ENCODE data around the gene MRPS35.

The MRPS35 gene

DNA sequence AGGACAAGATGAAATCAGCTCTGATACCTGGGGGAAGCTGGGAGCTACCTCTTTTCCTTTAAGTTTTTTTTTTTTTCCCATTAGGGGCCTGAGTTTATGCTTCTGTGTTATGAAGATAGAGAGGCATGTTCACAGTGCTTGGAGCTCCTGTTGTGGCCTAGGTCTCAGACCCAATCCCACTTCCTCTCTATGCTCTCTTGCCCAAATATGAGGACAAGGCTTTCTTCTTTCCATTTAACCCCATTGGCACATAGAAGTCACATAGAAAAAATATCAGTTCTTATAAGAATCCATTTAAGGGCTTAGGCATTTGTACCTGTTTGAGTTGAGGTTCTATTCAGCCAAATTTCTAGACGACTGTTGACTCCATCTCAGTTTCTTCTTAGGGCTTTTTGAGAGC lies 12.6 kb downstream of the MRPS35 start:
- Histone ChIP-seq H3K4me1 (ENCODE audit: control insufficient read depth, insufficient read depth, low read length) (no peaks in the 10 kb centered on the region), H3K27ac (ENCODE audit: extremely low read depth, low read depth, low read length) (no peak overlapping the region), H3K4me3 (ENCODE audit: low read depth, low read length) (no peak overlapping the region), H3K36me3 (ENCODE audit: control insufficient read depth in 2 of 2, insufficient read depth in 1 of 2, low read length in 2 of 2) (peaks cover 64 to 71% of the 10 kb centered on the region in 2 experiments), H3K9me3 (ENCODE audit: control insufficient read depth, insufficient read depth, low read depth, low read length) (no peaks in the 10 kb centered on the region)
- TF ChIP-seq GLI4 (tag by site-specific recombination; IDR thresholded peaks at IDR 0.05): no peak
- TF ChIP-seq ZNF184 (tag by site-specific recombination; IDR thresholded peaks at IDR 0.05): no peak
- TF ChIP-seq ZFP37 (tag by site-specific recombination; IDR thresholded peaks at IDR 0.05): no peak
- TF ChIP-seq, protein P1, sequence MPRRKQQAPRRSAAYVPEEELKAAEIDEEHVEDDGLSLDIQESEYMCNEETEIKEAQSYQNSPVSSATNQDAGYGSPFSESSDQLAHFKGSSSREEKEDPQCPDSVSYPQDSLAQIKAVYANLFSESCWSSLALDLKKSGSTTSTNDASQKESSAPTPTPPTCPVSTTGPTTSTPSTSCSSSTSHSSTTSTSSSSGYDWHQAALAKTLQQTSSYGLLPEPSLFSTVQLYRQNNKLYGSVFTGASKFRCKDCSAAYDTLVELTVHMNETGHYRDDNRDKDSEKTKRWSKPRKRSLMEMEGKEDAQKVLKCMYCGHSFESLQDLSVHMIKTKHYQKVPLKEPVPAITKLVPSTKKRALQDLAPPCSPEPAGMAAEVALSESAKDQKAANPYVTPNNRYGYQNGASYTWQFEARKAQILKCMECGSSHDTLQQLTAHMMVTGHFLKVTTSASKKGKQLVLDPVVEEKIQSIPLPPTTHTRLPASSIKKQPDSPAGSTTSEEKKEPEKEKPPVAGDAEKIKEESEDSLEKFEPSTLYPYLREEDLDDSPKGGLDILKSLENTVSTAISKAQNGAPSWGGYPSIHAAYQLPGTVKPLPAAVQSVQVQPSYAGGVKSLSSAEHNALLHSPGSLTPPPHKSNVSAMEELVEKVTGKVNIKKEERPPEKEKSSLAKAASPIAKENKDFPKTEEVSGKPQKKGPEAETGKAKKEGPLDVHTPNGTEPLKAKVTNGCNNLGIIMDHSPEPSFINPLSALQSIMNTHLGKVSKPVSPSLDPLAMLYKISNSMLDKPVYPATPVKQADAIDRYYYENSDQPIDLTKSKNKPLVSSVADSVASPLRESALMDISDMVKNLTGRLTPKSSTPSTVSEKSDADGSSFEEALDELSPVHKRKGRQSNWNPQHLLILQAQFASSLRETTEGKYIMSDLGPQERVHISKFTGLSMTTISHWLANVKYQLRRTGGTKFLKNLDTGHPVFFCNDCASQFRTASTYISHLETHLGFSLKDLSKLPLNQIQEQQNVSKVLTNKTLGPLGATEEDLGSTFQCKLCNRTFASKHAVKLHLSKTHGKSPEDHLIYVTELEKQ (tag by site-specific recombination; IDR thresholded peaks at IDR 0.05; ENCODE audit: borderline replicate concordance): no peak
- TF ChIP-seq ZNF600 (tag by site-specific recombination; IDR thresholded peaks at IDR 0.05): no peak
- TF ChIP-seq ZNF777 (tag by site-specific recombination; IDR thresholded peaks at IDR 0.05; ENCODE audit: borderline replicate concordance): no peak
- no peak for TF ChIP-seq GLI2 (tag by site-specific recombination; IDR thresholded peaks at IDR 0.05; ENCODE audit: borderline replicate concordance, low read depth)
- TF ChIP-seq ZNF132 (tag by site-specific recombination; IDR thresholded peaks at IDR 0.05; ENCODE audit: borderline replicate concordance): no peak
- TF ChIP-seq PRDM4 (tag by site-specific recombination; IDR thresholded peaks at IDR 0.05): no peak
- no peak for TF ChIP-seq KLF1 (tag by site-specific recombination; IDR thresholded peaks at IDR 0.05)
- CTCF ChIA-PET: interaction anchor here (0.7 to 1.0 kb wide), 4 partner anchors 10 to 294 kb away, joined by 3 to 5 read pairs (median 4); no protein-coding TSS in a partner anchor
- POLR2A ChIA-PET: interaction anchor here (0.6 kb wide), 2 partner anchors 37 to 46 kb away, joined by 3 to 4 read pairs; no protein-coding TSS in a partner anchor

- no peak overlapping the region for H3K27ac ChIP-seq (ENCODE audit: extremely low read depth, low read depth, low read length)
- CTCF ChIA-PET: no interaction called here
These were observed 19.5 kb downstream of the MRPS35 start for GRCh38 chr12:27730097-27730588.

GRCh38 chr12:27732281-27732680 lies 21.6 kb downstream of the MRPS35 start:
- POLR2A ChIA-PET: no interaction called here
- CTCF ChIA-PET: interaction anchor here (0.9 to 4.5 kb wide), 8 partner anchors 11 to 1266 kb away, joined by 3 to 34 read pairs (median 4); no protein-coding TSS in a partner anchor
- H3K36me3 ChIP-seq (ENCODE audit: control insufficient read depth in 2 of 2, insufficient read depth in 1 of 2, low read length in 2 of 2): peaks cover 22 to 34% of the 10 kb centered on the region in 2 experiments
- no peaks in the 10 kb centered on the region for H3K4me1 ChIP-seq (ENCODE audit: control insufficient read depth, insufficient read depth, low read length)
- H3K27ac ChIP-seq (ENCODE audit: extremely low read depth, low read depth, low read length): no peak overlapping the region
- no peaks in the 10 kb centered on the region for H3K9me3 ChIP-seq (ENCODE audit: control insufficient read depth, insufficient read depth, low read depth, low read length)
- H3K4me3 ChIP-seq (ENCODE audit: low read depth, low read length): no peak overlapping the region
- TF ChIP-seq ZXDB (tag by site-specific recombination; IDR thresholded peaks at IDR 0.05) (no peak), ZBTB21 (tag by site-specific recombination; IDR thresholded peaks at IDR 0.05) (no peak), MYNN (tag by site-specific recombination; IDR thresholded peaks at IDR 0.05; ENCODE audit: borderline replicate concordance) (no peak), ZNF530 (tag by site-specific recombination; IDR thresholded peaks at IDR 0.05; ENCODE audit: low read depth) (no peak), ZNF623 (tag by site-specific recombination; IDR thresholded peaks at IDR 0.05) (no peak), ZSCAN18 (tag by site-specific recombination; IDR thresholded peaks at IDR 0.05) (no peak), SALL2 (tag by site-specific recombination; IDR thresholded peaks at IDR 0.05; ENCODE audit: borderline replicate concordance) (no peak), ZFHX2 (tag by site-specific recombination; conservative IDR thresholded peaks at IDR 0.05) (no peak), ZNF624 (tag by site-specific recombination; IDR thresholded peaks at IDR 0.05) (no peak)
- TF ChIP-seq, protein P2, sequence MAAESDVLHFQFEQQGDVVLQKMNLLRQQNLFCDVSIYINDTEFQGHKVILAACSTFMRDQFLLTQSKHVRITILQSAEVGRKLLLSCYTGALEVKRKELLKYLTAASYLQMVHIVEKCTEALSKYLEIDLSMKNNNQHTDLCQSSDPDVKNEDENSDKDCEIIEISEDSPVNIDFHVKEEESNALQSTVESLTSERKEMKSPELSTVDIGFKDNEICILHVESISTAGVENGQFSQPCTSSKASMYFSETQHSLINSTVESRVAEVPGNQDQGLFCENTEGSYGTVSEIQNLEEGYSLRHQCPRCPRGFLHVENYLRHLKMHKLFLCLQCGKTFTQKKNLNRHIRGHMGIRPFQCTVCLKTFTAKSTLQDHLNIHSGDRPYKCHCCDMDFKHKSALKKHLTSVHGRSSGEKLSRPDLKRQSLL (tag by site-specific recombination; IDR thresholded peaks at IDR 0.05): no peak
- TF ChIP-seq, protein P3, sequence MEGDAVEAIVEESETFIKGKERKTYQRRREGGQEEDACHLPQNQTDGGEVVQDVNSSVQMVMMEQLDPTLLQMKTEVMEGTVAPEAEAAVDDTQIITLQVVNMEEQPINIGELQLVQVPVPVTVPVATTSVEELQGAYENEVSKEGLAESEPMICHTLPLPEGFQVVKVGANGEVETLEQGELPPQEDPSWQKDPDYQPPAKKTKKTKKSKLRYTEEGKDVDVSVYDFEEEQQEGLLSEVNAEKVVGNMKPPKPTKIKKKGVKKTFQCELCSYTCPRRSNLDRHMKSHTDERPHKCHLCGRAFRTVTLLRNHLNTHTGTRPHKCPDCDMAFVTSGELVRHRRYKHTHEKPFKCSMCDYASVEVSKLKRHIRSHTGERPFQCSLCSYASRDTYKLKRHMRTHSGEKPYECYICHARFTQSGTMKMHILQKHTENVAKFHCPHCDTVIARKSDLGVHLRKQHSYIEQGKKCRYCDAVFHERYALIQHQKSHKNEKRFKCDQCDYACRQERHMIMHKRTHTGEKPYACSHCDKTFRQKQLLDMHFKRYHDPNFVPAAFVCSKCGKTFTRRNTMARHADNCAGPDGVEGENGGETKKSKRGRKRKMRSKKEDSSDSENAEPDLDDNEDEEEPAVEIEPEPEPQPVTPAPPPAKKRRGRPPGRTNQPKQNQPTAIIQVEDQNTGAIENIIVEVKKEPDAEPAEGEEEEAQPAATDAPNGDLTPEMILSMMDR (tag by site-specific recombination; IDR thresholded peaks at IDR 0.05): peak; percentile 62

More at GRCh38 chr12:27730097-27730588, 19.5 kb downstream of the MRPS35 start:
- Histone ChIP-seq H3K9me3 (ENCODE audit: control insufficient read depth, insufficient read depth, low read depth, low read length) (no peaks in the 10 kb centered on the region), H3K4me3 (ENCODE audit: low read depth, low read length) (no peak overlapping the region), H3K36me3 (ENCODE audit: control insufficient read depth in 2 of 2, insufficient read depth in 1 of 2, low read length in 2 of 2) (peaks cover 29 to 37% of the 10 kb centered on the region in 2 experiments), H3K4me1 (ENCODE audit: control insufficient read depth, insufficient read depth, low read length) (no peaks in the 10 kb centered on the region)
- POLR2A ChIA-PET: no interaction called here
- TF ChIP-seq ZNF214 (tag by site-specific recombination; IDR thresholded peaks at IDR 0.05; ENCODE audit: borderline replicate concordance): no peak
- TF ChIP-seq ZNF558 (tag by site-specific recombination; IDR thresholded peaks at IDR 0.05): peak; percentile 93

Data from HEK293 (cell line).